Measurements from ENCODE around the gene SLC19A1.

The SLC19A1 gene

DNA sequence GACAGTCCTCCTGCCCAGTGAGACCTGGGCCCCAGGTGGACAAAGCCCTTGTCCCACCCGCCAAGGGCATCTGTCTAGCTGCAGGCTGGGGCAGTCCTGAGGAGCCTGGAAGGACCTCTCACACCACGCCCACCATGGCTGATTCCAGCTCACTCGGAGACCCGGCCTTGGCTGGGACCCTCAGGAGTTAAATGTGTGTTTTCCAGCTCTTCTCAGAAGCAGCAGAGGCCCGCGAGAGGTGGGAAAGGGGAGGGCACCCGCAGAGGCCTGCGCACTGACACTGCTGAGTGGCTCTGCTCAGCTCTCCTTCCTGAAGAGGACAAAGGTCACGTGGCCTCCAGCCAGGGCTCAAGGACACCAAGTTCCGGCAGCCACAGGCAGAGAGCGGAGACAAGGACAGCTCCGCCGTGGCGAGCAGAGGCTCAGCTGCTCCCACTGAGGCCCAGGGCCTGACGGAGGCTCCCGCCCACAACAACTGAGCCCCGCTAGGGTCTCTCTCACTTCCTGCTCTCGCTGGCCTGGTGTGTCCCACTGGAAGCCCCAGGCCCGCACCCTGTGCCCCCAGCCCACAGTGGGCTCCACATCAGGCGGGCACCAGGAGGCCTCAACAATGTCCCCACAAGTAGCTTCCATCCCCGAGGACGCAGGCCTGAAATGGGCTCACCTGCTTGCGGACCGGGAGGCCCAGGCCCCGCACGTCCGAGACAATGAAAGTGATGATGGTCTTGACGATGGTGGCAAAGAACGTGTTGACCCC, 16.9 kb downstream of the SLC19A1 start:
- peaks cover 10% of the 10 kb centered on the region for H4K20me1 ChIP-seq (ENCODE audit: insufficient read depth, low read length)
- DNase-seq: no peak
- ATAC-seq (ENCODE audit: insufficient read depth, low read depth): no peak
- H2AFZ ChIP-seq (ENCODE audit: low read depth, low read length): no peak overlapping the region
- H3K4me3 ChIP-seq (ENCODE audit: low read depth in 1 of 2, low read length in 2 of 2): no peak overlapping the region
- H3K27ac ChIP-seq (ENCODE audit: low read length): no peak overlapping the region
- peaks cover 3% of the 10 kb centered on the region; the same call in 1 of the 2 replicates for H3K79me2 ChIP-seq (ENCODE audit: insufficient read depth, low read length)
- no peaks in the 10 kb centered on the region for H3K4me1 ChIP-seq (ENCODE audit: insufficient read depth, low read length)
- H3K9ac ChIP-seq (ENCODE audit: low read depth, low read length): no peak overlapping the region
- no peak overlapping the region for H3K4me2 ChIP-seq (ENCODE audit: insufficient read depth, low read length)
- no peaks in the 10 kb centered on the region for H3K27me3 ChIP-seq (ENCODE audit: insufficient read depth, low read length, poor library complexity)
- H3K36me3 ChIP-seq (ENCODE audit: insufficient read depth, low read length): peaks cover 95% of the 10 kb centered on the region
- no peak for TF ChIP-seq EZH2 (IDR thresholded peaks at IDR 0.05; ENCODE audit: borderline replicate concordance, low read depth, low read length, severe bottlenecking)
- peaks cover 19% of the 10 kb centered on the region for H3K9me3 ChIP-seq (ENCODE audit: insufficient read depth, low read length, severe bottlenecking)

DNA sequence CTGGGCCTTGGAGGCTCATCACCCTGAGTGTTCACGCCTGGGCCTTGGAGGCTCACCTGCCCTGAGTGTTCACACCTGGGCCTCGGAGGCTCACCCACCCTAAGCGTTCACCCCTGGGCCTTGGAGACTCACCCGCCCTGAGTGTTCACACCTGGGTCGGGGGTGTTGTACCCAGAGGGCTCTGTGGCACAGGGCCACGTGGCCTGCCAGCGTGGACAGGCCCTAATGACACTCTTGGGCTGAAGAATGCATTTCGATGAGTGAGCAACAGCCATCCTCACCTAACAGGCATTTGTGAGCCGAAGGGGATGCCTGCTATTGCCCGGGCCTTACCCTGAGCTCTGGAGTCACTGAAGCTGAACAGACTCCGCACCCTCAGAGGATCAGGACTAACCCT, 17.5 kb downstream of the SLC19A1 start:
- Histone ChIP-seq H3K4me1 (ENCODE audit: insufficient read depth, low read length) (no peaks in the 10 kb centered on the region), H3K79me2 (ENCODE audit: insufficient read depth, low read length) (peaks cover 8% of the 10 kb centered on the region; the same call in 1 of the 2 replicates), H3K36me3 (ENCODE audit: insufficient read depth, low read length) (peaks cover 95% of the 10 kb centered on the region), H3K9me3 (ENCODE audit: insufficient read depth, low read length, severe bottlenecking) (peaks cover 25% of the 10 kb centered on the region), H3K4me2 (ENCODE audit: insufficient read depth, low read length) (no peak overlapping the region), H3K4me3 (ENCODE audit: low read depth in 1 of 2, low read length in 2 of 2) (no peak overlapping the region), H3K27me3 (ENCODE audit: insufficient read depth, low read length, poor library complexity) (no peaks in the 10 kb centered on the region), H3K9ac (ENCODE audit: low read depth, low read length) (no peak overlapping the region), H4K20me1 (ENCODE audit: insufficient read depth, low read length) (peaks cover 9% of the 10 kb centered on the region), H2AFZ (ENCODE audit: low read depth, low read length) (no peak overlapping the region), H3K27ac (ENCODE audit: low read length) (no peak overlapping the region)
- ATAC-seq (ENCODE audit: insufficient read depth, low read depth) (no peak), DNase-seq (no peak)
- no peak for TF ChIP-seq EZH2 (IDR thresholded peaks at IDR 0.05; ENCODE audit: borderline replicate concordance, low read depth, low read length, severe bottlenecking)
- TF ChIP-seq, protein P1, sequence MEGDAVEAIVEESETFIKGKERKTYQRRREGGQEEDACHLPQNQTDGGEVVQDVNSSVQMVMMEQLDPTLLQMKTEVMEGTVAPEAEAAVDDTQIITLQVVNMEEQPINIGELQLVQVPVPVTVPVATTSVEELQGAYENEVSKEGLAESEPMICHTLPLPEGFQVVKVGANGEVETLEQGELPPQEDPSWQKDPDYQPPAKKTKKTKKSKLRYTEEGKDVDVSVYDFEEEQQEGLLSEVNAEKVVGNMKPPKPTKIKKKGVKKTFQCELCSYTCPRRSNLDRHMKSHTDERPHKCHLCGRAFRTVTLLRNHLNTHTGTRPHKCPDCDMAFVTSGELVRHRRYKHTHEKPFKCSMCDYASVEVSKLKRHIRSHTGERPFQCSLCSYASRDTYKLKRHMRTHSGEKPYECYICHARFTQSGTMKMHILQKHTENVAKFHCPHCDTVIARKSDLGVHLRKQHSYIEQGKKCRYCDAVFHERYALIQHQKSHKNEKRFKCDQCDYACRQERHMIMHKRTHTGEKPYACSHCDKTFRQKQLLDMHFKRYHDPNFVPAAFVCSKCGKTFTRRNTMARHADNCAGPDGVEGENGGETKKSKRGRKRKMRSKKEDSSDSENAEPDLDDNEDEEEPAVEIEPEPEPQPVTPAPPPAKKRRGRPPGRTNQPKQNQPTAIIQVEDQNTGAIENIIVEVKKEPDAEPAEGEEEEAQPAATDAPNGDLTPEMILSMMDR (IDR thresholded peaks at IDR 0.05; ENCODE audit: borderline replicate concordance, extremely low read depth, low read length, poor library complexity, severe bottlenecking): no peak

DNA sequence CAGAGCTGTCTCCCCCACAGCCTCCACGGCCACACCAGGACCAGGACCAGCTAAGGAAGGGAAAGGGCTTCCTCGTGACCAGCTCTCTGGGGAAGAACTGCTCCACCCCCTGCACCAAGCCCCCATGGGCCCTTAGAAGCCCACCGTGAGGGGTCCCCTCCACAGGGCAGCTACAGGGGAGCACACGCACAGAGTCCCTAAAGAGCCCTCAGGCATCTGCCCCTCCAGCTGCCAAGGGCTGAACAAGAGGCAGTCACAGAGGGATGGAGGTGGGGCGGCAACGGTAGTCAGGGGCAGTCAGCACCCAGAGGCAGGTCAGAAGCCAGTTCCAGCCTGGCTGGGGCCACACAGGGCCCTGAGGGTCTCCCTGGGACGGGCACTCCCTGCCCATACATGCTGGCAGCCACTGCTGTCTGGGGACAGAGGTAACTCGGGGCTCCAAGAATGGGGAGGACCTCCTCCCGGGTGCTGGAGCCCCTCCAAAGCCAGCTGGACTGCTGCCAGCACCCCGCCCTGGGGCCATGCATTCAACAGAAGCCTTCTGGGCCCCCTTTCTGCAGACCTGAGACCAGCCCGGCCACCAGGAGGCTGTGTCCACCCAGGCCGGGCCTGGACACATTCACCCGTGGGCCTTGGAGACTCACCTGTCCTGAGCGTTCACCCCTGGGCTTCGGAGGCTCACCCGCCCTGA, 18.7 kb downstream of the SLC19A1 start:
- TF ChIP-seq EZH2 (IDR thresholded peaks at IDR 0.05; ENCODE audit: borderline replicate concordance, low read depth, low read length, severe bottlenecking): no peak
- TF ChIP-seq, protein P1 (IDR thresholded peaks at IDR 0.05; ENCODE audit: borderline replicate concordance, extremely low read depth, low read length, poor library complexity, severe bottlenecking): no peak
- peaks cover 17% of the 10 kb centered on the region for H3K79me2 ChIP-seq (ENCODE audit: insufficient read depth, low read length)
- no peak overlapping the region for H3K9ac ChIP-seq (ENCODE audit: low read depth, low read length)
- peaks cover 35% of the 10 kb centered on the region for H3K9me3 ChIP-seq (ENCODE audit: insufficient read depth, low read length, severe bottlenecking)
- no peak for DNase-seq
- peak; percentile 16; the same call in 1 of the 3 replicates for ATAC-seq (ENCODE audit: insufficient read depth, low read depth)
- H4K20me1 ChIP-seq (ENCODE audit: insufficient read depth, low read length): peaks cover under 1% of the 10 kb centered on the region; the same call in 1 of the 2 replicates
- no peak overlapping the region for H3K4me3 ChIP-seq (ENCODE audit: low read depth in 1 of 2, low read length in 2 of 2)
- H3K4me1 ChIP-seq (ENCODE audit: insufficient read depth, low read length): no peaks in the 10 kb centered on the region
- no peak overlapping the region for H3K27ac ChIP-seq (ENCODE audit: low read length)
- no peak overlapping the region for H2AFZ ChIP-seq (ENCODE audit: low read depth, low read length)
- peaks cover 95% of the 10 kb centered on the region for H3K36me3 ChIP-seq (ENCODE audit: insufficient read depth, low read length)
- H3K4me2 ChIP-seq (ENCODE audit: insufficient read depth, low read length): no peak overlapping the region
- H3K27me3 ChIP-seq (ENCODE audit: insufficient read depth, low read length, poor library complexity): no peaks in the 10 kb centered on the region

DNA sequence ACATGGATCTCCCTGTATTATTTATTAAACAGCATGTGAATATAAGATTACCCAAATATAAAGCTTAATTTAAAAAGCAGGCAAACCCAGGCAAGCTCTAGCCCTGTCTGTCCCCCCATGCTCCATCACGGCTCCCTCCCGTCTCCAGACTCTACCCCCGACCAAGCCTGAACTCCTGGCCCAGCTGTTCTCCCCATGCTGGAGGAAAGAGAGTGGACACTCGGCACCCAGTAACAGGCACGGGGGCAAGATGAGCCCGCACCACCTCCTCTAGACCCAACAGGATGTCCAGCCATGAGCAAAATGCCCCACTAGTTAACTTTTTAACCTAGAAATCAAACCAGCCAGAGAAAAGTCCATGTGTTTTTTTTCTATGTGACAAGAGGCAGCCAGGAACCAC, 19.3 kb downstream of the SLC19A1 start:
- ATAC-seq (ENCODE audit: insufficient read depth, low read depth): no peak
- H3K36me3 ChIP-seq (ENCODE audit: insufficient read depth, low read length): peaks cover 91% of the 10 kb centered on the region

More for the DNA sequence above, 19.3 kb downstream of the SLC19A1 start:
- Histone ChIP-seq H3K4me3 (ENCODE audit: low read depth in 1 of 2, low read length in 2 of 2) (no peak overlapping the region), H2AFZ (ENCODE audit: low read depth, low read length) (no peak overlapping the region), H3K9me3 (ENCODE audit: insufficient read depth, low read length, severe bottlenecking) (peaks cover 35% of the 10 kb centered on the region), H4K20me1 (ENCODE audit: insufficient read depth, low read length) (no peaks in the 10 kb centered on the region), H3K9ac (ENCODE audit: low read depth, low read length) (no peak overlapping the region), H3K27me3 (ENCODE audit: insufficient read depth, low read length, poor library complexity) (no peaks in the 10 kb centered on the region), H3K79me2 (ENCODE audit: insufficient read depth, low read length) (peaks cover 22% of the 10 kb centered on the region), H3K4me2 (ENCODE audit: insufficient read depth, low read length) (no peak overlapping the region), H3K27ac (ENCODE audit: low read length) (no peak overlapping the region), H3K4me1 (ENCODE audit: insufficient read depth, low read length) (no peaks in the 10 kb centered on the region)
- DNase-seq: no peak
- no peak for TF ChIP-seq EZH2 (IDR thresholded peaks at IDR 0.05; ENCODE audit: borderline replicate concordance, low read depth, low read length, severe bottlenecking)
- TF ChIP-seq, protein P1 (IDR thresholded peaks at IDR 0.05; ENCODE audit: borderline replicate concordance, extremely low read depth, low read length, poor library complexity, severe bottlenecking): no peak
